ENCODE measurements around the gene TBXAS1. TPM values are rescaled to one million over a fixed set of nuclear protein-coding genes. Genes with fewer than 3 reads are reported as not detected.

The TBXAS1 gene
- total RNA-seq, 4 donors from 2014 or later, result 9.0 to 22.2 (median 14.6) TPM

- H3K4me3 ChIP-seq, result no peak overlapping the region
- no peaks in the 10 kb centered on the region for H3K27me3 ChIP-seq
- TF ChIP-seq EP300 (IDR thresholded peaks at IDR 0.05; ENCODE audit: low read depth) (no peak), POLR2A (IDR thresholded peaks at IDR 0.05) (no peak), POLR2AphosphoS5 (IDR thresholded peaks at IDR 0.05) (no peak)
- no peak for DNase-seq
- H3K27ac ChIP-seq, result no peak overlapping the region
- H3K4me1 ChIP-seq, result no peaks in the 10 kb centered on the region
- intact Hi-C loops (cut with DNase I; ENCODE audit: low total_unique reads), result no loop called here
- in situ Hi-C loops (cut with MboI; ENCODE audit: low pct_ligation_motif_present in 1 of 4, low pct_unique_long_range_greater_than_20kb in 1 of 4, low sequenced_read_pairs in 3 of 4), result no loop called here
- no peaks in the 10 kb centered on the region for H3K9me3 ChIP-seq
- WGBS, 2 donors (ENCODE audit: low coverage in 1 of 2), result 95% methylated on average over 4 of the region's 4 CpGs
- peaks cover 0 to 11% (median 4%) of the 10 kb centered on the region in 4 donors for H3K36me3 ChIP-seq
These were observed 196.2 kb downstream of the TBXAS1 start for GRCh38 chr7:140025241-140025640.

DNA sequence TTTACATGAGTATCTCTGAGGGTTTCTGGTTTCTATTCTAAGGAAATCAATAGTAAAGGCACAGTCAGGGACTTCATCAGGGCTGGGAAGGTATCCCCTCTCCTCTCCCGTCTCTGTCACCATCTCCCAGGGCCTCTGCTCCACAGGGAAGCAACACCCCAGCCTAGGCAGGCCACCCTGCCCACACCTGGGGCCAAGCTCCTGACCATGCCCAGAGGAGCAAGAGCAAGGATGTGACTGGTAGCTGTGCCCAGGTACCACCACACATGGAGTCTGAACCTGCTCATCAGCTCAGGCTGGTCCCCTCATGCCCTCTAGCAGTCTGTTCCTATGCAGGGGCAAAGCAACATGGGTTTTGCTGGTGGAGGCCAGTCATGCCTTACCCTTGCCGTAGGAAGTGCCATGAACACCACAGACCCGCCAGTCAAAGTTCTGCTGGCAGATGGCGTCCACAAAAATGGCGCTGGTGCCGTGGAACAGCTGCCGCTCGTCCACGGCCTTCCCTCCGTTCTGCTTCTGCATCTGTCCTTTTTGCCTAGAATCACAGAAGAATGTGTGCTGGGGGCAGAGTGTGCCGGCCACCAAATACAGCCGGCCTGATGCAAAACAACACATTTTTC, 196.9 kb downstream of the TBXAS1 start:
- 90% methylated on average over 12 of the region's 12 CpGs; no CpG with 5 or more reads in 1 of the 2 donors for WGBS, 2 donors (ENCODE audit: low coverage in 1 of 2)
- intact Hi-C loops (cut with DNase I; ENCODE audit: low total_unique reads) (no loop called here), in situ Hi-C loops (cut with MboI; ENCODE audit: low pct_ligation_motif_present in 1 of 4, low pct_unique_long_range_greater_than_20kb in 1 of 4, low sequenced_read_pairs in 3 of 4) (no loop called here)
- peaks cover 0 to 11% (median 4%) of the 10 kb centered on the region in 4 donors for H3K36me3 ChIP-seq
- no peak overlapping the region for H3K4me3 ChIP-seq
- DNase-seq, result no peak
- H3K27me3 ChIP-seq, result no peaks in the 10 kb centered on the region
- no peak overlapping the region for H3K27ac ChIP-seq
- no peaks in the 10 kb centered on the region for H3K4me1 ChIP-seq
- H3K9me3 ChIP-seq, result no peaks in the 10 kb centered on the region
- TF ChIP-seq CTCF (IDR thresholded peaks at IDR 0.05) (no peak), EP300 (IDR thresholded peaks at IDR 0.05; ENCODE audit: low read depth) (no peak), POLR2A (IDR thresholded peaks at IDR 0.05) (no peak), POLR2AphosphoS5 (IDR thresholded peaks at IDR 0.05) (no peak)

GRCh38 chr7:140026935-140027334, 197.9 kb downstream of the TBXAS1 start:
- no peaks in the 10 kb centered on the region for H3K9me3 ChIP-seq
- 96% methylated on average over 9 of the region's 9 CpGs; no CpG with 5 or more reads in 1 of the 2 donors for WGBS, 2 donors (ENCODE audit: low coverage in 1 of 2)
- H3K4me1 ChIP-seq, result no peaks in the 10 kb centered on the region
- H3K4me3 ChIP-seq, result no peak overlapping the region
- DNase-seq, result no peak
- in situ Hi-C loops (cut with MboI; ENCODE audit: low pct_ligation_motif_present in 1 of 4, low pct_unique_long_range_greater_than_20kb in 1 of 4, low sequenced_read_pairs in 3 of 4) (no loop called here), intact Hi-C loops (cut with DNase I; ENCODE audit: low total_unique reads) (no loop called here)
- H3K27me3 ChIP-seq, result no peaks in the 10 kb centered on the region
- peaks cover 0 to 11% (median 4%) of the 10 kb centered on the region in 4 donors for H3K36me3 ChIP-seq
- TF ChIP-seq POLR2A (IDR thresholded peaks at IDR 0.05) (no peak), EP300 (IDR thresholded peaks at IDR 0.05; ENCODE audit: low read depth) (no peak), CTCF (IDR thresholded peaks at IDR 0.05) (no peak), POLR2AphosphoS5 (IDR thresholded peaks at IDR 0.05) (no peak)
- H3K27ac ChIP-seq, result no peak overlapping the region

DNA sequence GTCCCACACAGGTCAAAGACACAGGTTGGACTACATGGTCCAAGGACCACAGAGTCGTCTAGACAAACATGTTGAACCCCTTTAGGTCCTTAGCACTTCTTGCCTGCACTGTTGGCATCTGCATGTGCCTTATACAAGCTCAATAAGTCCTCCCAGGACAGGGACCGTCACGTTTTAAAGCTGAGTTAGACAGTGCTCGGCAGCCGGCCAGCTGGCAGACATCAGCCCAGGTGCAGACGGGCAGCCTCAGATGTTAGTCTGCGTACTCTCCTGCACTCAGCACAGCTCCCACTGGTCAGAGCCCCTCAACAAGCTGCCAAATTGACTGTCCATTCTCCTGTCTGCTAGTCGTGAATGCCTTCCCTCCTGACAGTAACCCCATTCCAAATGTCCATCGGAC, 198.8 kb downstream of the TBXAS1 start:
- no peak for DNase-seq
- H3K9me3 ChIP-seq, result no peaks in the 10 kb centered on the region
- no peaks in the 10 kb centered on the region for H3K27me3 ChIP-seq
- H3K4me3 ChIP-seq, result no peak overlapping the region
- intact Hi-C loops (cut with DNase I; ENCODE audit: low total_unique reads), result no loop called here
- peaks cover 0 to 9% (median 4%) of the 10 kb centered on the region in 4 donors for H3K36me3 ChIP-seq
- no peaks in the 10 kb centered on the region for H3K4me1 ChIP-seq
- in situ Hi-C loops (cut with MboI; ENCODE audit: low pct_ligation_motif_present in 1 of 4, low pct_unique_long_range_greater_than_20kb in 1 of 4, low sequenced_read_pairs in 3 of 4), result no loop called here
- WGBS, 2 donors (ENCODE audit: low coverage in 1 of 2), result 93% methylated on average over 9 of the region's 9 CpGs; no CpG with 5 or more reads in 1 of the 2 donors
- H3K27ac ChIP-seq, result no peak overlapping the region
- TF ChIP-seq CTCF (IDR thresholded peaks at IDR 0.05), result no peak
- no peak for TF ChIP-seq EP300 (IDR thresholded peaks at IDR 0.05; ENCODE audit: low read depth)
- no peak for TF ChIP-seq POLR2AphosphoS5 (IDR thresholded peaks at IDR 0.05)
- TF ChIP-seq POLR2A (IDR thresholded peaks at IDR 0.05), result no peak

Measured in transverse colon (tissue), 4 donors.